Ecto neural progenitor cell (in vitro differentiated cells): ENCODE results near the gene OR2T6.
"Not testable (repeated sequence)": the region's sequence is repeated elsewhere in the genome, so short reads cannot be mapped to it uniquely, and the experiment has no call there.

Experiments used
- DNase-seq: peaks from one replicate; pipeline ENCODE4 v3.0.0-alpha.2; 2018; ENCODE audit warnings: low spot score

The OR2T6 gene

GRCh38 chr1:248433811-248434415 is 58.4 kb downstream of the OR2T6 start:
- not testable (repeated sequence) for DNase-seq

- DNase-seq, result not testable (repeated sequence)
These were observed 59.4 kb downstream of the OR2T6 start for GRCh38 chr1:248434913-248435312.

GRCh38 chr1:248436303-248436702 is 60.8 kb downstream of the OR2T6 start:
- not testable (repeated sequence) for DNase-seq

GRCh38 chr1:248438668-248439067 is 63.1 kb downstream of the OR2T6 start:
- not testable (repeated sequence) for DNase-seq

GRCh38 chr1:248439283-248439682 is 63.7 kb downstream of the OR2T6 start:
- DNase-seq, result not testable (repeated sequence)
